VCaP (cell line): ENCODE results near the gene RHPN2.
"Not testable (repeated sequence)": the region's sequence is repeated elsewhere in the genome, so short reads cannot be mapped to it uniquely, and the experiment has no call there.

Experiments
- H3K27ac ChIP-seq: fragments of 450-650 bp; 2 replicates; pipeline ENCODE4 v1.5.1; 2017
- TF ChIP-seq, protein P1 (sequence below): fragments of 450-650 bp; conservative IDR thresholded peaks from 2 replicates; pipeline ENCODE4 v1.5.1; 2017; ENCODE audit warnings: mild to moderate bottlenecking, moderate library complexity

Gene RHPN2

DNA sequence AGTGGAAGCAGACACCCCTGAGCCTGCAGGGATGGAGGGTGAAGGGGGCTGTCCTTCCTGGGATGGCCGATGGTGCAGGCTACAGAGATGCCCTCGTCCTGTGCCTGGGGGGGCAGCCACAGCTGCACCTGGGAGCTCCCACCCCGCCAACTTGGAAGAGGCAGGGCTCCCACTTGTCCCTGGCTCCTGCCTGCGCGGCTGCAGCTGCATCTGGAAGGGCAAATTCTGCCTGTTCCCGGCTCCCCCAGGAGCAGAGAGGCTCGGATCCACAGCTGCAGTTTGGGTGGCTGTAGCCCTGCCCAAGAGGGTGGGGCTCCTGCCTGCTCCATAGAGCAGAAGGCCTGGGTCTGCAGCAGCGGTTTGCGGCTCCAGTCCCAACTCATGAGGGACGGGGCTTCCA is 95.1 kb downstream of the RHPN2 start:
- H3K27ac ChIP-seq, result peak overlapping the region; percentile 15; the same call in 1 of the 2 replicates
- TF ChIP-seq, protein P1, sequence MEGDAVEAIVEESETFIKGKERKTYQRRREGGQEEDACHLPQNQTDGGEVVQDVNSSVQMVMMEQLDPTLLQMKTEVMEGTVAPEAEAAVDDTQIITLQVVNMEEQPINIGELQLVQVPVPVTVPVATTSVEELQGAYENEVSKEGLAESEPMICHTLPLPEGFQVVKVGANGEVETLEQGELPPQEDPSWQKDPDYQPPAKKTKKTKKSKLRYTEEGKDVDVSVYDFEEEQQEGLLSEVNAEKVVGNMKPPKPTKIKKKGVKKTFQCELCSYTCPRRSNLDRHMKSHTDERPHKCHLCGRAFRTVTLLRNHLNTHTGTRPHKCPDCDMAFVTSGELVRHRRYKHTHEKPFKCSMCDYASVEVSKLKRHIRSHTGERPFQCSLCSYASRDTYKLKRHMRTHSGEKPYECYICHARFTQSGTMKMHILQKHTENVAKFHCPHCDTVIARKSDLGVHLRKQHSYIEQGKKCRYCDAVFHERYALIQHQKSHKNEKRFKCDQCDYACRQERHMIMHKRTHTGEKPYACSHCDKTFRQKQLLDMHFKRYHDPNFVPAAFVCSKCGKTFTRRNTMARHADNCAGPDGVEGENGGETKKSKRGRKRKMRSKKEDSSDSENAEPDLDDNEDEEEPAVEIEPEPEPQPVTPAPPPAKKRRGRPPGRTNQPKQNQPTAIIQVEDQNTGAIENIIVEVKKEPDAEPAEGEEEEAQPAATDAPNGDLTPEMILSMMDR, result no peak

DNA sequence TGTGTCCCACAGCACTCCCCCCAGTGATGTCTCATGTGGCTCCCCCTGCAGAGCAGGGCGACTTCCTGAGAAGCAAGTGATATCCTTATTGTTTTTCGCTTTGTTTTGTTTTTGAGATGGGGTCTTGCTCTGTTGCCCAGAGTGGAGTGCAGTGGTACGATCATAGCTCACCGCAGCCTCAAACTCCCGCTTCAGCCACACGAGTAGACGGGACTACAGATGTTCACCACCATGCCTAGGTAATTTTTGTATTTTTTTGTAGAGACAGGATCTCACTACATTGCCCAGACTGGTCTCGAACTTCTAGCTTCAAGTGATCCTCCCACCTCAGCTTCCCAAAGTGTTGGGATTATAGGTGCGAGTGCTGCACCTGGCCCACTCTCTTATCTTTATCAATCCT is 97.9 kb downstream of the RHPN2 start:
- TF ChIP-seq, protein P1, result no peak
- H3K27ac ChIP-seq, result no peak overlapping the region

DNA sequence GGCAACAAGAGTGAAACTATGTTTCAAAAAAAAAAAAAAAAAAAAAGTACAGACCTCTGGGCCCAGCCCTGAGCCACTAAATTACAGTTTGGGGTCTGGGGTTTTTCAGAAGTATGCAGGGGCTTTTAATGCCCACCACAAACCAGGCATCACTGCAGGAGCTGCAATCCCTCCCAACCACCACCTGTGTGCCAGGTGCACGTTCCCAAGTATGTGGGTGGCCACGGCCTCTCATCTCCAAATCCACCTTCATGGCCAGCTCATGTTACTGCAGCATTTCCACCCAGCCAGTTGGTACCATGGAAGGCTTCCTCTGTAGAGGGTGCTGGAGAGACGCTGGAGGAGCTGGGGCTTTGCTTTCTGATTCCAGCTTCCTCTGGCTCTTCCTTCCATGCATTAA is 119.4 kb downstream of the RHPN2 start:
- TF ChIP-seq, protein P1, result no peak

DNA sequence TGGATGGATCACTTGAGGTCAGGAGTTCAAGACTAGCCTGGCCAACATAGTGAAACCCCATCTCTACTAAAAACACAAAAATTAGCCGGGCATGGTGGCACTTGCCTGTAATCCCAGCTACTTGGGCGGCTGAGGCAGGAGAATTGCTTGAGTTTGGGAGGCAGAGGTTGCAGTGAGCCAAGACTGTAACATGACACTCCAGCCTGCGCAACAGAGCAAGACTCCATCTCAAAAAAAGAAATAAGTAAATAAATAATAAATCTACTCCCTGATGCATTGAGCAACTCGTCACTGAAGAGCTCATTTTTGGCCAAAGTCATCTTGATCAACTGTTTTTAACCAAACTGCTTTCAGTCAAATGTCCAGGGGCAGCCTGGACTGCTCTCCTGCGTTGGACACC is 123.4 kb downstream of the RHPN2 start:
- H3K27ac ChIP-seq, result not testable (repeated sequence)

More for the DNA sequence above, 119.4 kb downstream of the RHPN2 start:
- H3K27ac ChIP-seq, result no peak overlapping the region

DNA sequence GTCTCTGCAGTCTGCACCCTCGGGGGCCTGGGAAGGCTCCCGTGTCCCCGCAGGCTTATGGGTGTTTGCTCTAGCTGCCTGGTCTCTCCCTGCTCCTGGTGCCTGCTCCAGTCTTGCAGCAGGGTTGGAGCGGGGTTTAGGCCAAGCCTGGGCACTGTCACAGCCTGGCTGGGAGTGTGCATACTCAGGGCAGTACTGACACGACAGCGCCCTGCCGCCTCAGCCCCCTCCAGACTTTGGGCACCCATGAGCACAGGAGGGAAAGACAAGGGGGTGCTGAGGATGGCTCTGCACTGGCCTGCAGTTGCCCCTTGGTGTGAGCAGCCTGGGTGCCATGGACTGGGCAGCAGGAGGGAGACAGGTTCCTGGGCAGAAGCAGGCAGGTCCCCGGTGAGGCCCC is 128.6 kb downstream of the RHPN2 start:
- no peak overlapping the region for H3K27ac ChIP-seq
- TF ChIP-seq, protein P1, result no peak

DNA sequence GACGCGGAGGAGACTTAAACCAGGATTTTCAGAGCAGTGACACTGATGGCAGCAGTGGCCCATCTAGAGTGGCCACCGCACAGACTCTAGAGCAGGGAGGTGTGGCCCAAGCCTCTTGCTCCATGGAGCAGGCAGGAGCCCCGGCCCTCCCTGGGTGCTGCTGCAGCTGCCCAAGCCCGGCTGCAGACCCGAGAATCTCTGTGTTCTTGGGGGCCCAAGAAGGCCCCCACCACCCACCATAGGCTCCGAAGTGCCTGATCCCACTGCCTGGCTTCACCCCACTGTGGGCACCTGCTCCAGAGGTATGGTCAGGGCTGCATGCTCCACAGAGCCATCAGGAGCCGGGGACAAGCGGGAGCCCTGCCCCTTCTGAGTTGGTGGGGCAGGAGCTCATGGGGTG is 129.1 kb downstream of the RHPN2 start:
- no peak overlapping the region for H3K27ac ChIP-seq
- TF ChIP-seq, protein P1, result no peak

DNA sequence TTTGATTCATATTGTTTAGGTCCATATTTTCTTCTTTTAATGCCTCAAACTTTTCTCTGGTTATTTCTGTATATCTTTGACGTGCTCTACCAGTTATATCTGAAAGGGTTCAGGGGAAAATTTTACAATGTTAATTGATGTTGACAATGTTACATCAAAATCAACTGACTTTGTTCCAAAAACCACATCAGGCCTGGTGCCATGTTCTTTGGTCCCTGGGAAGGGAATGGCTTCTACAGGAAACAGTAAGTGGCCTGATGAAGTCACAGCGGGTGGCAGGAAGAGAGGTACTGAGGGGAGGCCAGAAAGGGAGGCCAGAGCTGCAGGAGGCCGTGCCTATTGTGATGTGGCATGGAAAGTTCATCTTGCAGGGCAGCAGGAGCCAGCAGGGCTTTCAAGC is 131.1 kb downstream of the RHPN2 start:
- TF ChIP-seq, protein P1, result no peak
- no peak overlapping the region for H3K27ac ChIP-seq

DNA sequence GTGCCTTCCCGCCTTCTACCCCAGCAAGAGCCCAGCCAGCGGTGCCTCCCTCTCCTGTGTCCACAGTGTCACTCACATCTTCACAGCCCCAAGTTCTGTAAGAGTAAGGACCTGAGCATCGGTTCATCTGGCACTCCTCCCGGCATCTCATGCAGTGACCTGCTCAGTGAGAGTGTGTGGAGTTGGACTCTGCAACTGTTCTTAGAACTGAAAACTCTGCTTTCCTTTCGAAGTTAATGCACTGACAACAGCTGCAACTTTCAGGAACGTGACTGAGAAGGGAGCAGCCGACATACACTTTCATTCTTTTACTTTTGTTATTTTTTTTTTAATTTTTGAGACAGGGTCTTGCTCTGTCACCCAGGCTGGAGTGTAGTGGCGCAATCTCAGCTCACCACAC is 134.1 kb downstream of the RHPN2 start:
- TF ChIP-seq, protein P1, result no peak
- H3K27ac ChIP-seq, result no peak overlapping the region
